GM23248 (cell line): ENCODE data around the gene CENPT. TPM values are rescaled to one million over a fixed set of nuclear protein-coding genes. Genes with fewer than 3 reads are reported as not detected.

Source experiments
- DNase-seq: peaks from one replicate; pipeline ENCODE4 v3.0.0-alpha.2; 2015
- H2AFZ ChIP-seq: fragments of 200-600 bp; sonication (generic); 2 replicates; pipeline ENCODE4 v1.6.1; 2016; ENCODE audit warnings: antibody characterized with exemption
- H3F3A ChIP-seq: fragments of 200-600 bp; sonication (generic); 2 replicates; pipeline ENCODE4 v1.6.1; 2016; ENCODE audit warnings: mild to moderate bottlenecking, antibody characterized with exemption, mixed run types; ENCODE audit not compliant: insufficient read depth
- H3K27ac ChIP-seq: fragments of 200-600 bp; sonication (generic); 2 replicates; pipeline ENCODE4 v1.5.1; 2016; ENCODE audit warnings: mild to moderate bottlenecking
- H3K27me3 ChIP-seq: fragments of 200-600 bp; sonication (generic); replicated peaks from 2 replicates; pipeline ENCODE4 v1.6.1; 2016; ENCODE audit warnings: mild to moderate bottlenecking; ENCODE audit not compliant: insufficient read depth
- H3K36me3 ChIP-seq: fragments of 200-600 bp; sonication (generic); 2 replicates; pipeline ENCODE4 v1.6.1; 2016; ENCODE audit warnings: low read depth, mild to moderate bottlenecking
- H3K4me1 ChIP-seq: fragments of 200-600 bp; sonication (generic); 2 replicates; pipeline ENCODE4 v1.6.1; 2016; ENCODE audit warnings: mild to moderate bottlenecking; ENCODE audit not compliant: insufficient read depth
- H3K4me2 ChIP-seq: fragments of 200-600 bp; sonication (generic); one replicate; pipeline ENCODE4 v1.6.1; 2016; ENCODE audit warnings: mild to moderate bottlenecking; ENCODE audit not compliant: unreplicated experiment
- H3K4me3 ChIP-seq: fragments of 200-600 bp; sonication (generic); 2 replicates; pipeline ENCODE4 v1.5.1; 2016; ENCODE audit warnings: mild to moderate bottlenecking
- H3K79me2 ChIP-seq: fragments of 200-600 bp; sonication (generic); 2 replicates; pipeline ENCODE4 v1.6.1; 2016; ENCODE audit warnings: mild to moderate bottlenecking; ENCODE audit not compliant: insufficient read depth
- H3K9ac ChIP-seq: fragments of 200-600 bp; sonication (generic); 2 replicates; pipeline ENCODE4 v1.6.1; 2016; ENCODE audit warnings: mild to moderate bottlenecking
- H3K9me2 ChIP-seq: fragments of 200-600 bp; sonication (generic); 2 replicates; pipeline ENCODE4 v1.6.1; 2016; ENCODE audit warnings: mixed run types, mild to moderate bottlenecking, moderate library complexity; ENCODE audit not compliant: insufficient read depth
- H3K9me3 ChIP-seq: fragments of 200-600 bp; sonication (generic); one replicate; pipeline ENCODE4 v1.6.1; 2017; ENCODE audit warnings: low read depth
- H4K20me1 ChIP-seq: fragments of 200-600 bp; sonication (generic); 2 replicates; pipeline ENCODE4 v1.6.0; 2016; ENCODE audit not compliant: insufficient read depth
- EZH2 ChIP-seq: fragments of 200-600 bp; sonication (generic); IDR thresholded peaks from 2 replicates; pipeline ENCODE4 v1.6.1; 2018; ENCODE audit warnings: antibody characterized with exemption, mild to moderate bottlenecking; ENCODE audit not compliant: insufficient read depth, poor library complexity, severe bottlenecking
- EZH2phosphoT487 ChIP-seq: fragments of 200-600 bp; sonication (generic); IDR thresholded peaks from 2 replicates; pipeline ENCODE4 v1.6.1; 2018; ENCODE audit warnings: antibody characterized with exemption, moderate library complexity, mild to moderate bottlenecking, low read depth; ENCODE audit not compliant: insufficient read depth
- WGBS, 2 experiments: methylation state at CpG; one replicate each; pipeline ENCODE4 v1.1.6; 2015 to 2017; ENCODE audit warnings: low lambda C conversion rate in 2 of 2, low coverage in 1 of 2; ENCODE audit errors: missing lambda C conversion rate in 2 of 2; 5-methylcytosine and 5-hydroxymethylcytosine counted together
- in situ Hi-C: fragments of 300-500 bp; cut with MboI; formaldehyde crosslinking; loops from 2 replicates; pipeline ENCODE4 v1.15.0; 2020
- polyA plus RNA-seq: library from polyadenylated mRNA; unstranded; fragments of >200 nt; fragmentation: Nextera tagmentation; extraction: Ambion mirVana; gene quantifications from 2 replicates; pipeline ENCODE4 v1.2.1, GENCODE V29; 2016
- total RNA-seq: library from RNA; depleted of rRNA; stranded (reverse); fragments of >200 nt; shearing (Covaris generic); gene quantifications from 2 replicates; pipeline ENCODE4 v1.2.3, GENCODE V29; 2014

Gene CENPT
- total and polyA plus RNA-seq, 2 experiments from 2014 or later = 53.4 to 63.1 TPM

GRCh38 chr16:67848118-67848517 is 625 bp upstream of the CENPT start:
- Histone ChIP-seq H3K79me2 (peaks cover 94% of the 10 kb centered on the region), H3K9me2 (no peaks in the 10 kb centered on the region), H4K20me1 (0 out of 2 replicates have a peak, but pooled peaks cover 4% of the 10 kb centered on the region), H3K4me1 (peaks cover 38% of the 10 kb centered on the region), H3K4me2 (peak overlapping the region; percentile 88), H3F3A (peaks cover 14% of the 10 kb centered on the region), H2AFZ (no peak overlapping the region), H3K4me3 (peak overlapping the region; percentile 96), H3K27me3 (no peaks in the 10 kb centered on the region), H3K36me3 (no peaks in the 10 kb centered on the region), H3K9me3 (no peaks in the 10 kb centered on the region), H3K9ac (peak overlapping the region; percentile 99), H3K27ac (peak overlapping the region; percentile 91)
- no peak for DNase-seq
- in situ Hi-C loops = no loop called here
- 82 to 85% methylated on average over 11 of the region's 11 CpGs for WGBS, 2 experiments
- TF ChIP-seq EZH2phosphoT487 = no peak
- TF ChIP-seq EZH2 = no peak

- Histone ChIP-seq H3K9ac (peak within 1 kb of the TSS; percentile 99), H3K9me3 (no peaks in the 10 kb centered on the region), H3K79me2 (peaks cover 80% of the 10 kb centered on the region), H3K9me2 (no peaks in the 10 kb centered on the region), H3K4me1 (peaks cover 40% of the 10 kb centered on the region), H3K27me3 (no peaks in the 10 kb centered on the region), H2AFZ (peak within 1 kb of the TSS; percentile 81), H3K4me3 (peak within 1 kb of the TSS; percentile 96), H3K36me3 (no peaks in the 10 kb centered on the region), H3K27ac (peak within 1 kb of the TSS; percentile 91), H3K4me2 (peak within 1 kb of the TSS; percentile 88), H4K20me1 (0 out of 2 replicates have a peak, but pooled peaks cover 4% of the 10 kb centered on the region), H3F3A (peaks cover 15% of the 10 kb centered on the region)
- 1 to 3% methylated on average over 26 to 38 of the region's 57 CpGs for WGBS, 2 experiments
- in situ Hi-C loops = no loop called here
- DNase-seq = peak; percentile 97
- TF ChIP-seq EZH2phosphoT487 (no peak), EZH2 (no peak)
Measured at GRCh38 chr16:67846320-67847063, 1.0 kb downstream of the CENPT start, which contains the start of gene NUTF2. Gene NUTF2, plus strand, starts transcription at chr16:67846933. Its CDS starts 18,198 bp downstream, at chr16:67865131.

GRCh38 chr16:67846063-67846319 is 1.5 kb downstream of the CENPT start:
- WGBS, 2 experiments = 3 to 6% methylated on average over 2 of the region's 2 CpGs
- peak overlapping the region; percentile 81 for H2AFZ ChIP-seq
- no peaks in the 10 kb centered on the region for H3K9me2 ChIP-seq
- no peak for TF ChIP-seq EZH2
- no peak for TF ChIP-seq EZH2phosphoT487
- H3K36me3 ChIP-seq = no peaks in the 10 kb centered on the region
- H3K4me1 ChIP-seq = peaks cover 44% of the 10 kb centered on the region
- peak overlapping the region; percentile 91 for H3K27ac ChIP-seq
- in situ Hi-C loops = no loop called here
- no peaks in the 10 kb centered on the region for H3K27me3 ChIP-seq
- peak overlapping the region; percentile 99 for H3K9ac ChIP-seq
- H3K4me2 ChIP-seq = peak overlapping the region; percentile 83
- no peaks in the 10 kb centered on the region for H3K9me3 ChIP-seq
- peak; percentile 17 for DNase-seq
- H4K20me1 ChIP-seq = 0 out of 2 replicates have a peak, but pooled peaks cover 3% of the 10 kb centered on the region
- peak overlapping the region; percentile 96 for H3K4me3 ChIP-seq
- H3F3A ChIP-seq = peaks cover 15% of the 10 kb centered on the region
- peaks cover 75% of the 10 kb centered on the region for H3K79me2 ChIP-seq

- no peaks in the 10 kb centered on the region for H4K20me1 ChIP-seq
- H3K79me2 ChIP-seq = peaks cover 70% of the 10 kb centered on the region
- WGBS, 2 experiments = 49 to 53% methylated on average over 5 of the region's 5 CpGs
- peak overlapping the region; percentile 85 for H3K4me2 ChIP-seq
- H2AFZ ChIP-seq = no peak overlapping the region; the same call in 1 of the 2 replicates
- no peaks in the 10 kb centered on the region for H3K9me3 ChIP-seq
- TF ChIP-seq EZH2phosphoT487 (no peak), EZH2 (no peak)
- in situ Hi-C loops = no loop called here
- H3K36me3 ChIP-seq = no peaks in the 10 kb centered on the region
- H3K9me2 ChIP-seq = no peaks in the 10 kb centered on the region
- H3K27ac ChIP-seq = peak overlapping the region; percentile 91
- H3F3A ChIP-seq = peaks cover 15% of the 10 kb centered on the region
- DNase-seq = peak; percentile 44
- H3K27me3 ChIP-seq = no peaks in the 10 kb centered on the region
- H3K4me1 ChIP-seq = peaks cover 44% of the 10 kb centered on the region
- H3K9ac ChIP-seq = peak overlapping the region; percentile 99
- peak overlapping the region; percentile 96 for H3K4me3 ChIP-seq
Measured at GRCh38 chr16:67845291-67846062, 2.0 kb downstream of the CENPT start.
